HCT116 (cell line): ENCODE data around the gene NPNT.

ENCODE experiments used
- CTCF ChIP-seq, 3 experiments: fragments of 200-600 bp in 1 of 3; sonication (generic) in 1 of 3; IDR thresholded peaks in 2 of 3; conservative IDR thresholded peaks in 1 of 3; 2 replicates each; pipeline ENCODE4 v1.5.1; 2012 to 2017; ENCODE audit warnings: low read depth in 2 of 3, low read length in 2 of 3, antibody characterized with exemption in 1 of 3, borderline replicate concordance in 1 of 3, control low read depth in 1 of 3, mild to moderate bottlenecking in 1 of 3, mixed read lengths in 1 of 3, mixed run types in 1 of 3, moderate library complexity in 1 of 3; ENCODE audit not compliant: insufficient read depth in 1 of 3
- EZH2 ChIP-seq: fragments of 200-600 bp; sonication (generic); IDR thresholded peaks from 2 replicates; pipeline ENCODE4 v1.6.1; 2017; ENCODE audit warnings: antibody characterized with exemption, mixed run types

DNA sequence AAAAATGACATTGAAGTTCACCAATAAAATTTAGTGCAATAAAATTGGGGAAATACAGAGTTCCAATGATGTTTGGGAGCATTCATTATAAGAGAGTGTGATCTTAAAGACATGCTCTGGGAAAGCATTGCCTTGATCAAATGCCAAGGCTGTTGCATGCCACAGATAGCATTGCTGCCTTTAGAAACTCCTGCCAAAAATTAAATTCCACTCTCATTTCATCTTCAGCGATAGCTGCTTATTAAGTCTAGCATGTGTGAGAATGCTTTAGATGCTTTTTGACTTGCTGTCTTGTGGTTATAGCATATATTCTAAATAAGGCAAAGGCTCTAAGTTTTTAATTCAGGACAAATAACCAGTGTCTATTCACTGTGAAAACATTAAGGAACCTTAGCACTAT, 49.3 kb downstream of the NPNT start:
- TF ChIP-seq EZH2 (no peak), CTCF (IDR thresholded peaks at IDR 0.05 in 2 of 3, conservative IDR thresholded peaks at IDR 0.05 in 1 of 3; ENCODE audit: borderline replicate concordance in 1 of 3, insufficient read depth in 1 of 3, low read depth in 2 of 3, low read length in 2 of 3) (no peak)
